GM12874 (cell line): Measurements from ENCODE around the gene IFITM2.

Experiments
- CTCF ChIP-seq: IDR thresholded peaks from 2 replicates; pipeline ENCODE4 v1.5.1; 2011; ENCODE audit warnings: low read depth, mild to moderate bottlenecking, control low read depth, low read length, moderate library complexity; ENCODE audit not compliant: insufficient read depth

The IFITM2 gene

GRCh38 chr11:293852-294661, 13.6 kb upstream of the IFITM2 start:
- TF ChIP-seq CTCF, result no peak

GRCh38 chr11:294780-295179, 12.8 kb upstream of the IFITM2 start:
- TF ChIP-seq CTCF, result no peak

GRCh38 chr11:295351-296170, 12.1 kb upstream of the IFITM2 start:
- no peak for TF ChIP-seq CTCF

GRCh38 chr11:296171-297050, 11.2 kb upstream of the IFITM2 start:
- no peak for TF ChIP-seq CTCF

- no peak for TF ChIP-seq CTCF
These were observed 10.5 kb upstream of the IFITM2 start for GRCh38 chr11:297051-297585.

- no peak for TF ChIP-seq CTCF
These were observed 9.8 kb upstream of the IFITM2 start for GRCh38 chr11:297586-298405.
